MM.1S (cell line): ENCODE measurements around the gene RINL.

Source experiments
- DNase-seq: peaks from one replicate; pipeline ENCODE4 v3.0.0-alpha.2; 2015
- H2AFZ ChIP-seq: fragments of 300-600 bp; sonication (generic); 2 replicates; pipeline ENCODE4 v1.6.0; 2016; ENCODE audit warnings: antibody characterized with exemption, low read length
- H3F3A ChIP-seq: fragments of 300-600 bp; sonication (generic); 2 replicates; pipeline ENCODE4 v1.6.1; 2016; ENCODE audit warnings: mild to moderate bottlenecking, antibody characterized with exemption, low read length, moderate library complexity, mixed read lengths; ENCODE audit not compliant: insufficient read depth
- H3K27ac ChIP-seq: fragments of 300-600 bp; sonication (generic); 2 replicates; pipeline ENCODE4 v1.5.1; 2016; ENCODE audit warnings: mild to moderate bottlenecking, low read length
- H3K27me3 ChIP-seq: fragments of 300-600 bp; sonication (generic); replicated peaks from 2 replicates; pipeline ENCODE4 v1.6.0; 2016; ENCODE audit warnings: low read length; ENCODE audit not compliant: insufficient read depth
- H3K36me3 ChIP-seq: fragments of 300-600 bp; sonication (generic); replicated peaks from 2 replicates; pipeline ENCODE4 v1.6.1; 2016; ENCODE audit warnings: mild to moderate bottlenecking, low read length, mixed read lengths; ENCODE audit not compliant: insufficient read depth
- H3K4me1 ChIP-seq: fragments of 300-600 bp; sonication (generic); 2 replicates; pipeline ENCODE4 v1.6.1; 2016; ENCODE audit warnings: low read length, mixed read lengths
- H3K4me2 ChIP-seq: fragments of 300-600 bp; sonication (generic); 2 replicates; pipeline ENCODE4 v1.6.0; 2016; ENCODE audit warnings: low read depth, low read length
- H3K4me3 ChIP-seq: fragments of 300-600 bp; sonication (generic); 2 replicates; pipeline ENCODE4 v1.5.1; 2016; ENCODE audit warnings: low read length, mixed read lengths
- H3K79me2 ChIP-seq: fragments of 300-600 bp; sonication (generic); 2 replicates; pipeline ENCODE4 v1.6.1; 2016; ENCODE audit warnings: mixed run types, low read length, mixed read lengths
- H3K9ac ChIP-seq: fragments of 300-600 bp; sonication (generic); 2 replicates; pipeline ENCODE4 v1.6.1; 2016; ENCODE audit warnings: low read length, mixed read lengths
- H3K9me2 ChIP-seq: fragments of 300-600 bp; sonication (generic); replicated peaks from 2 replicates; pipeline ENCODE4 v1.6.1; 2016; ENCODE audit warnings: mild to moderate bottlenecking, low read length, mixed read lengths; ENCODE audit not compliant: insufficient read depth
- H3K9me3 ChIP-seq: fragments of 300-600 bp; sonication (generic); replicated peaks from 2 replicates; pipeline ENCODE4 v1.6.1; 2016; ENCODE audit warnings: mild to moderate bottlenecking, low read length, mixed read lengths; ENCODE audit not compliant: insufficient read depth
- H4K20me1 ChIP-seq: fragments of 300-600 bp; sonication (generic); 2 replicates; pipeline ENCODE4 v1.6.1; 2016; ENCODE audit warnings: mild to moderate bottlenecking, low read length, moderate library complexity, mixed read lengths; ENCODE audit not compliant: insufficient read depth
- CTCF ChIP-seq: fragments of 300-600 bp; sonication (generic); IDR thresholded peaks from 2 replicates; pipeline ENCODE4 v1.5.1; 2016; ENCODE audit warnings: antibody characterized with exemption, low read length, mixed read lengths
- EZH2 ChIP-seq: fragments of 300-600 bp; sonication (generic); optimal IDR thresholded peaks from 2 replicates; pipeline ENCODE3; 2017; ENCODE audit warnings: low read depth, mild to moderate bottlenecking, antibody characterized with exemption, low read length, mixed read lengths
- EZH2phosphoT487 ChIP-seq: fragments of 300-600 bp; sonication (generic); IDR thresholded peaks from 2 replicates; pipeline ENCODE4 v1.6.1; 2018; ENCODE audit warnings: antibody characterized with exemption, low read length

RINL gene

GRCh38 chr19:38840583-38840968 is 37.5 kb downstream of the RINL start:
- no peaks in the 10 kb centered on the region for H3K4me1 ChIP-seq
- peaks cover 52% of the 10 kb centered on the region for H3K36me3 ChIP-seq
- DNase-seq = no peak
- H3K27me3 ChIP-seq = no peaks in the 10 kb centered on the region
- H3K9me3 ChIP-seq = no peaks in the 10 kb centered on the region
- peaks cover 47% of the 10 kb centered on the region for H3K79me2 ChIP-seq
- no peak overlapping the region for H3K4me3 ChIP-seq
- no peak overlapping the region for H2AFZ ChIP-seq
- no peak for TF ChIP-seq CTCF
- no peak for TF ChIP-seq EZH2phosphoT487
- no peak for TF ChIP-seq EZH2
- H3K9ac ChIP-seq = no peak overlapping the region
- H3F3A ChIP-seq = peaks cover 38% of the 10 kb centered on the region
- H3K9me2 ChIP-seq = no peaks in the 10 kb centered on the region
- H3K27ac ChIP-seq = no peak overlapping the region
- no peak overlapping the region for H3K4me2 ChIP-seq
- peaks cover 10% of the 10 kb centered on the region; the same call in 1 of the 2 replicates for H4K20me1 ChIP-seq

DNA sequence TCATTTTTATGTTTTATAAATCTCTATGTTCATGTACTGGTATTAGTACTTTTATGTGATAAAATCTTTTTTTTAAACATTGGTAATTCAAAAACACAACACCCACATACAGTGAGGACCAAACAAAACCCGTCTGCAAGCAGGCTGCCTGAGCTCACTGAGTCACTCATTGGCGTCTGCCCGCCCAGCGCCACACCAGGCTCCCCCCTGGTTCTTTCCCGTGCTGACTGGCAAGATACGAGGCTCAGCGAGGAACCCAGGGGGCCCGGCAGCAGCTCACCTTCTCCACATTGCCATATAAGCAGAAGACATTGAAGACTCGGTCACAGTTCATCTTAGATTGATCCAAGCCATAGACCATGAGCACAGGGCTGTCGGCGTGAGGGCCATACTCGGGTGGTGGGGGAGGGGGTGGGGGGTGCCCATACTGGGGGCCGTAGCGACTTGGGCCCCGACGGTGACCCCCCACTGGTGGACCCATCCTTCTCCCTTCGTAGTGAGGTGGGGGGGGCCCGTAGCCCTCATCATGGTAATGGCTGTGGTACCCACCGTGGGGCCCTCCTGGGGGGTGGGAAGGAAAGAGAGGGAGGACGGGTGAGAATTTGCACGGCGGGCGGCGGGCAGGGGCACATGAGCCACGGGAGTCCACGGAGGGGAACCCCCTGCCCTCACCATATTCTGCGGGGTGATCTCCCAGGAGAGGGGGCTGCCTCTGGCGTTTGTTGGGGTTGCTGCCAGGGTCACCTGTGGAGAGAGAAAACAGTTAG is 38.1 kb downstream of the RINL start:
- no peak overlapping the region for H2AFZ ChIP-seq
- H3F3A ChIP-seq = peaks cover 41% of the 10 kb centered on the region
- no peaks in the 10 kb centered on the region for H3K9me3 ChIP-seq
- no peaks in the 10 kb centered on the region for H3K4me1 ChIP-seq
- H3K36me3 ChIP-seq = peaks cover 49% of the 10 kb centered on the region
- peaks cover 41% of the 10 kb centered on the region for H3K79me2 ChIP-seq
- H3K4me3 ChIP-seq = no peak overlapping the region
- H3K27me3 ChIP-seq = no peaks in the 10 kb centered on the region
- no peak overlapping the region for H3K9ac ChIP-seq
- H3K9me2 ChIP-seq = no peaks in the 10 kb centered on the region
- no peak for TF ChIP-seq CTCF
- TF ChIP-seq EZH2 = no peak
- TF ChIP-seq EZH2phosphoT487 = no peak
- DNase-seq = no peak
- H4K20me1 ChIP-seq = peaks cover 10% of the 10 kb centered on the region; the same call in 1 of the 2 replicates
- H3K4me2 ChIP-seq = no peak overlapping the region
- H3K27ac ChIP-seq = no peak overlapping the region

- peaks cover 8% of the 10 kb centered on the region; the same call in 1 of the 2 replicates for H4K20me1 ChIP-seq
- no peak for DNase-seq
- H3F3A ChIP-seq = peaks cover 41% of the 10 kb centered on the region
- no peak overlapping the region for H3K4me2 ChIP-seq
- no peak overlapping the region for H3K4me3 ChIP-seq
- TF ChIP-seq CTCF = no peak
- no peak for TF ChIP-seq EZH2
- TF ChIP-seq EZH2phosphoT487 = no peak
- H3K27ac ChIP-seq = no peak overlapping the region
- no peaks in the 10 kb centered on the region for H3K9me2 ChIP-seq
- H3K9me3 ChIP-seq = no peaks in the 10 kb centered on the region
- no peak overlapping the region for H3K9ac ChIP-seq
- no peaks in the 10 kb centered on the region for H3K27me3 ChIP-seq
- no peak overlapping the region for H2AFZ ChIP-seq
- no peaks in the 10 kb centered on the region for H3K4me1 ChIP-seq
- peaks cover 33% of the 10 kb centered on the region for H3K79me2 ChIP-seq
- peaks cover 44% of the 10 kb centered on the region for H3K36me3 ChIP-seq
These were observed 38.9 kb downstream of the RINL start for GRCh38 chr19:38838986-38839761.
